ENCODE measurements around the gene WWOX.

DNA sequence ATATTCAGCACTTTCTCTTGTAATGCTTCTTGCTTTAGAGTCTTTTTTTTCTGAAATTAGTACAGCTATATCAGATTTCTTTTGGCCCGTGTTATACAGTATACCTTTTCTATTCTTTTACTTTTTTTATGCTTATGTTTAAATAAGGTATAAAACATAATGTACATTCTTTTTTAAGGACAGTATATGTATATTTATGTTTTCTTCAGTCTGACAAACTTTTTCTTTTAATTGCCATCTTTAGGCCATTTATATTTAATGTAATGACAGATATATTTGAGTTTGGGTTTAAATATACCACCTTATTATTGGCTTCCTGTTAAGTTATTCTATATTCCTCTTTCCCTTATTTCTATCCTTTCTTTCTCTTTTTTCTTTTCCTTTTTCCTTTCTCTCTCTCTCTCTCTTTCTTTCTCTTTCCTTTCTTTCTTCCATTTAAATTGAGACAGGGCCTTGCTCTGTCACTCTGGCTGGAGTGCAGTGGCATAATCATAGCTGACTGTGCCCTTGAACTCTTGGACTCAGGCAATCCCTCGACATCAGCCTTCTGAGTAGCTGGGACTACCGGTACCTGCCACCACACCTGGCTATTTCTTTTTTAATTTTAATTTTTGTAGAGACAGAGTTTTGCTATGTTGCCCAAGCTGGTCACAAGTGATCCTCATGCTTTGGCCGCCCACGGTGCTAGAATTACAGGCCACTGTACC lies 61.7 kb downstream of the WWOX start:
- TF ChIP-seq, protein P1, sequence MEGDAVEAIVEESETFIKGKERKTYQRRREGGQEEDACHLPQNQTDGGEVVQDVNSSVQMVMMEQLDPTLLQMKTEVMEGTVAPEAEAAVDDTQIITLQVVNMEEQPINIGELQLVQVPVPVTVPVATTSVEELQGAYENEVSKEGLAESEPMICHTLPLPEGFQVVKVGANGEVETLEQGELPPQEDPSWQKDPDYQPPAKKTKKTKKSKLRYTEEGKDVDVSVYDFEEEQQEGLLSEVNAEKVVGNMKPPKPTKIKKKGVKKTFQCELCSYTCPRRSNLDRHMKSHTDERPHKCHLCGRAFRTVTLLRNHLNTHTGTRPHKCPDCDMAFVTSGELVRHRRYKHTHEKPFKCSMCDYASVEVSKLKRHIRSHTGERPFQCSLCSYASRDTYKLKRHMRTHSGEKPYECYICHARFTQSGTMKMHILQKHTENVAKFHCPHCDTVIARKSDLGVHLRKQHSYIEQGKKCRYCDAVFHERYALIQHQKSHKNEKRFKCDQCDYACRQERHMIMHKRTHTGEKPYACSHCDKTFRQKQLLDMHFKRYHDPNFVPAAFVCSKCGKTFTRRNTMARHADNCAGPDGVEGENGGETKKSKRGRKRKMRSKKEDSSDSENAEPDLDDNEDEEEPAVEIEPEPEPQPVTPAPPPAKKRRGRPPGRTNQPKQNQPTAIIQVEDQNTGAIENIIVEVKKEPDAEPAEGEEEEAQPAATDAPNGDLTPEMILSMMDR (IDR thresholded peaks at IDR 0.05), result no peak
- TF ChIP-seq POLR2A (IDR thresholded peaks at IDR 0.05) (no peak), EP300 (IDR thresholded peaks at IDR 0.05) (no peak)
